GM19025 (cell line): ENCODE results near the gene KRTAP20-1.

Source experiments
- ATAC-seq: cut with Tn5 transposase; IDR thresholded peaks from one replicate; pipeline ENCODE4 v1.9.1; 2021; ENCODE audit warnings: mild to moderate bottlenecking, low read depth, moderate library complexity; ENCODE audit not compliant: unreplicated experiment

KRTAP20-1 gene

DNA sequence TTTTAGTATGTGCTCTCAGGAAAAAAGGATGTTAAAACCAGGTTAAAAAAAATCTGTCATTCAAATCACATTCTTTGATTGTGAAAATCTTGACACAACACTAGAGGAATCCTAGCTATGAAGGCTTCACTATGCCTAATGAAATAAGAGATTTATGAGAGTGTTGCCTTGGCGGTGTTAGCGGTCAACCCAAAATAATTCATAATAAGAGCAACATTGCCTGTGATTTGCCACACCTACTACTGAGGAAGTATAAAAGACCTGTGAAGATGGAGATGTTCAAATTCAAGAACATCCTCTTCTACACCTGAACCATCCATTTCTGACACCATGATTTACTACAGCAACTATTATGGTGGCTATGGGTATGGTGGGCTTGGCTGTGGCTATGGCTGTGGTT lies at the start of gene KRTAP20-1:
Gene KRTAP20-1, plus strand, starts transcription at position 301 of the 400 bp plus-strand sequence. Its CDS starts 30 bp downstream, at position 331.
- ATAC-seq: no peak

- no peak for ATAC-seq
Observed at GRCh38 chr21:30567617-30568016, 48.6 kb upstream of the KRTAP20-1 start.

GRCh38 chr21:30577766-30578165 lies 38.5 kb upstream of the KRTAP20-1 start:
- no peak for ATAC-seq

- no peak for ATAC-seq
Observed at GRCh38 chr21:30579346-30579745, 36.9 kb upstream of the KRTAP20-1 start.

DNA sequence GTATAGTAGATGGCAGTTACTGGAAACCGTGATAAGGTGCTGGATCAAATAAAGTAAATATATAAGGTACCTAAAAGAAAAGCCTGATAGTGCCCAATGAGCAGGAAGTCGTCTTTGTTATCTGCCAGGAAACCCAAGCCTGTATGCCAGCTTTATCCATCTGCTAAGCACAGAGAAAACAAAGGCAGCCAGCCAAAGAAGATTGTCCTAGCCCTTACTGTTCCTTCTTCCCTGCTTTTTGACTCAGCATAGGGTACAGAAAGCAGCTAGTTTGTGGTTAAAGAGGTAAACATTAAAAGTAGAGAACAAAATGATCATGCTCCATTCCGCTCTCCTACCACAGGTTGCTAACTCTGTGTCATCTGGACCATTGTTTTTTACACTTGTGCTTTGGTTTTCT lies 36.1 kb upstream of the KRTAP20-1 start:
- no peak for ATAC-seq

DNA sequence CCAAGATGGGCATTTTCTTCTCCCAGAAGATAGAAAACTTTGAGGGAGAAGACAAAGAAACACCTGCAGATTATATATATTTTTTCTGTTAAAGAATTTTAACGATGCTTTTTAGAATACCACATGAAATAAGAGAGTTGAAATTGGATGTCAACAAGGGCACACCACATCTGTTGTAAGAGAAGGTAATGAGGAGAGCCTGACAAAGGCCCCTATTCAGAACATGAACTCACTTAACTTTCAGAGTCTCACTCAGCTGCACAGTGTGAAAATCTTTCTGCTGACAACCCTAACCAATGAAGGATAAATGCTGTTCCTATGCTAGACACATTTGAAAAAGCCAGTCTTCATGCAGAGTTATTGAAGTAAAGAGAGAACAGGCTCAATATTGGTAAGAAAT lies 33.4 kb upstream of the KRTAP20-1 start:
- no peak for ATAC-seq

DNA sequence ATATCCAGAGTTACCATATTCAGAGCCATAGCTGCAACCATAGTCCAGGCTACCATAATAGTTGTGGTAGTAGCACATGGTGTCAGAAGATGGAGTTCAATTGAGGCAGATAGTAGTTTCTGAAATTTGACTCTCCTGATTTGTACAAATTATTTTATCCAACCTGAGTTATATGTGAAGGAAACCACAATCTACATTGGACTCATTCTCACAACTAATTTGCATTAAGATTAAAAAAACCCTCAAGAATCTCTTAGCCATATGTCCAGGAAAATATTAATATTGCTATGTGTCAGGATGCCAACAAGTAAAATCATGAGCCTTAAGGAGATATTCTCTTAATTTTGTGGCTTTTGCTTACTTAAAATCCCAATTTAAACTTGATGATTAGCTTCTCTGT lies 25.9 kb upstream of the KRTAP20-1 start, which contains the start of gene KRTAP22-2:
Gene KRTAP22-2, minus strand, starts transcription at position 101 of the 400 bp plus-strand sequence.
- ATAC-seq: no peak

DNA sequence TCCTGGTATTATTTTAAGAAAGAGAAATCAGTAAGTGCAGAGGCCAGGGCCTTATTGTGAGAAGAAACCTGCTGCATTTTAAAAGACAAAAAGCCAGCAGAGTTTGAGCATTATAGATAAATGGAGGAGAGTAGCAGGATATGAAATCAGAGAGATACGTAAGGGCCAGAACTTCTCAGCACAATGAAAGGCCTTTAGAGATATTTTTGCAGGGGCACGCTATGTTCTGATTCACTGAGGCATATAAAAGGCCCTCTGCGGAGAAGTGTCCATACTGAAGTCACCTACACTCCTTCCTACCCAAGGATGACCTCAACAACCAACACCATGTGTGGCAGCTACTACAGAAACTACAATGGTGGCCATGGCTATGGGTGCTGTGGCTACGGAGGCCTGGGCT lies 24.1 kb upstream of the KRTAP20-1 start, which contains the start of gene KRTAP6-3:
Gene KRTAP6-3, plus strand, starts transcription at position 301 of the 400 bp plus-strand sequence. Its CDS starts 6 bp downstream, at position 307.
- ATAC-seq: no peak

DNA sequence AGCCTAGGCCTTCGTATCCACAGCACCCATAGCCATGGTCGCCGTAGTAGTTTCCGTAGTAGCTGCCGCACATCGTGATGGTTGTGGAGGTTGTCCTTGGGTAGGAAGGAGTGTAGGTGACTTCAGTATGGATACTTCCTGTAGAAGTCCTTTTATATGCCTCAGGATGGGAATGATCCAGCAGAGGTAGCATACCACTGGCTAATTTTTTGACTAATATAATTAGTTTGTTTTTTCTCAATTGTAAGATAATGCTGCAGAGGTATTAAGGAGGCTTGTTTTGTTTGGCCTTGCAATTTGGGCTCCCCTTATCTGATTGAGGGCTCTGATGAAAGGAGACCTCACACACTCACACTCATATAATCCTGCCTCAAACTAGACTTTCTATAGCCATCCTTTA lies 17.4 kb upstream of the KRTAP20-1 start, which contains the start of gene KRTAP6-2:
Gene KRTAP6-2, minus strand, starts transcription at position 101 of the 400 bp plus-strand sequence. Its CDS starts 28 bp downstream, at position 73.
- ATAC-seq: no peak

DNA sequence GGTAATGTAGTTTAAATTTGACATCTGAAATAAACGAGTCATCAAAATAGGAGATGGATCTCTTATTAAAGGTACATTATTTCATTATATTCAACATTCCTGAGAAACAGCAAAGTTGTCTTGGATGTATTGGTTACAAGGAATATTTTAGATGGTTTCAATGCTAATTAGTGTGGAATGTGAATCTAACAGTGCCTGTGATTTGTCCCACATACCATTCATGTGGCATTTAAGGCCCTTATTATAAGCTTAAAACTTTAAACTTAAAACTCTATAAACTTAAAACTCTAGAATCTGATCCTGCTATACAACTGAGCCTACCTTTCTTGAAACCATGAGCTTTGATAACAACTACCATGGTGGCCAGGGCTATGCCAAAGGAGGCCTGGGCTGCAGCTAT lies 15.4 kb upstream of the KRTAP20-1 start, which contains the start of gene KRTAP22-1:
Gene KRTAP22-1, plus strand, starts transcription at position 301 of the 400 bp plus-strand sequence.
- no peak for ATAC-seq

DNA sequence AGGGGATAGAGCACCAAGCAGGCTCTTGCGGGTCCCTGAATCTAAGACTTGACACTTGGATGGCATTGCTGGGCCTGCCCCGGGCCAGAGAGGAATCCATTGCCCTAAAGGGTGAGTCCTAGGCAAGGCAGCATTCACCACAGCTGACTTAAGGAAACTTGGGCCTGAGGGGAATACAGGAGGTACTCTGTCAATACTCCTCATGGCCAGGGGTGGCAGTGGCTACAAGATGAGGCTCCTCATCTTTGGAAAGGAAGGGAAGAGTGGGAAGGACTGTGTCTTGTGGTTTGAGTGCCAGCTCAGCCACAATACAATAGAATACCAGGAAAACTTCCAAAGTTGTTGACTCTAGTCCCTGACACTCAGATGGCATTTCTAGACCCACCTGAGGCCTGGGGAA lies 10.3 kb upstream of the KRTAP20-1 start:
- ATAC-seq: no peak

GRCh38 chr21:30612132-30612531 lies 4.1 kb upstream of the KRTAP20-1 start:
- ATAC-seq: no peak

GRCh38 chr21:30613836-30614235 lies 2.4 kb upstream of the KRTAP20-1 start, which contains the start of gene KRTAP6-1:
Gene KRTAP6-1, minus strand, starts transcription at chr21:30613930. Its CDS starts 26 bp downstream, at chr21:30613904.
- ATAC-seq: no peak

- ATAC-seq: no peak
Observed at GRCh38 chr21:30615199-30615598, 1.0 kb upstream of the KRTAP20-1 start.

DNA sequence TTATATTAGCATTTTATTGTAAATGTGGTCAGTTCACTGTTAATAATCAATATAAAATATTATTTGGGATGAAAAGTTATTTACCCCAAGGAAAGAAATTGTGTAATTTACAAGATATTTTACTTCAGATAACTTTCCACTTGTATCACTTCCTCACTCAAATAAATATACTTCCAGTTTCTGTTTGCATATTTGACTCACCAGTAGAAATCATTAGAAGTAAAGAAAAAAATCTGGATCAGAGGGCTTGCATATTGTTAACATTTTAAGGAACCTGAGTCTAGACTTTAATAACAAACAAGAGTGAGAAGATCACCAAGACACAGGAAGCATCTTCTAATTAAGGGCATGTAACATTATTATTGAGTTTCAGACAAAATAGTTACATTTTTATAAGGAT lies 3.9 kb downstream of the KRTAP20-1 start:
- ATAC-seq: no peak

- no peak for ATAC-seq
Observed at GRCh38 chr21:30620522-30620921, 4.3 kb downstream of the KRTAP20-1 start, which contains the start of gene KRTAP20-4. Gene KRTAP20-4, plus strand, starts transcription at chr21:30620627.

DNA sequence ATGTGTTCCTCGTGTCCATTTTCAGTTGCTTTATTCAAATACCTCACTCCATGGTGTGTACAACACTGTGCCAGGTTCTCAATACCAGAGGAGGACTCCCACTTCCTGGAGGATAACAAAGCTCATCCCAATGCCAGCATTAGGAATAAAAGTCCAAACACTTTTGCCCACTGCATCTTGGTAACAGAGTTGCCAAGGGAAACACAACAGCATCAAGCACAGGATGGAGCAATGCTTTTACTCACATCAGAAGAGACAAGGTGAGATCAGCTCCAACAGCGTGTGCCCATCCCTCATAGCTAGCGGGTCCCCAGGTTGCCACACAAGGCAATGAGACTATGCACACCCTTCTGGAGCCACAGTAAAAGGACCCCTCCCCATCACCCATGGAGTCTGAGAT lies 7.1 kb downstream of the KRTAP20-1 start:
- ATAC-seq: no peak

- ATAC-seq: no peak
Observed at GRCh38 chr21:30625449-30626165, 9.4 kb downstream of the KRTAP20-1 start.

DNA sequence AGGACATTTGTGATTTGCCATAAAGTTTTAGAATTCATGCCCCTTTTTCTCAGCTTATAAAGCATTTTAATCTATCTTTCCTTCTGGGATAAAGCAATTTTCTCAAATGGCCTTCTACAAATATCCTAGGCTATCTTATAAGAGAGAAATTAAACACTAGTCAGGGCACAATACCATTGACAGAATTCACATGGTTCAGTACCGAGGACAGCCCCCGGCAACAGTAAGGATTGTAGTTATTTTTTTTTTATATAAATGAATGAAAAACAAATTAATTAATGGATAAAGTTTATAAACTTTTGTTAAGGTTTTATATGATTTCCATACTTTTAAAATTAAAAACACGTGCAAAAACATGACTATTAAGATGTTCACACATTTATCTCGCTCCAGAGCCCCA lies 11.9 kb downstream of the KRTAP20-1 start:
- ATAC-seq: no peak

DNA sequence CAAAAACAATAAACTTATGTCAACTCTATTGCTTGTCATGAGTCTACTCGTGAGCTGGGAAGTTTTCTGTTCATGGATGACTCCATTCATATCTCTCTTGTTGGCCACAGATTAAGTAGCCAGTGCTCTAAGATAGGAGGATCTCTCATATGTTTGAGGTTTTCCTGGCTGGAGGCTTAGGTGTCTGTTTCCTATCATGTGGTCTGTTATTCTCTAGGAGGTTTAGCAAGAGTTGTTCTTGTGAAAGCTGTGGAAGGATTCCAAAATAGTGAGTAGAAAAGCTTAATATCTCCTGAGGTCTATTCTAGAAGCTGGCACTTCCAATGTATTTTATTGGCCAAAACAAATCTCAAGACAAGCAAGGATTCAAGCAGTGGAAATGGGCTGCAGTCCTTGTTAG lies 13.0 kb downstream of the KRTAP20-1 start:
- no peak for ATAC-seq

- ATAC-seq: no peak
Observed at GRCh38 chr21:30634906-30635305, 18.7 kb downstream of the KRTAP20-1 start, which contains the start of gene KRTAP20-2. Gene KRTAP20-2, plus strand, starts transcription at chr21:30635206. Its CDS starts 58 bp downstream, at chr21:30635264.

- no peak for ATAC-seq
Observed at GRCh38 chr21:30638686-30639085, 22.5 kb downstream of the KRTAP20-1 start.
